Fibroblast of lung (primary cell): Measurements from ENCODE around the gene MARK3. TPM values are rescaled to one million over a fixed set of nuclear protein-coding genes. Genes with fewer than 3 reads are reported as not detected.

Source experiments
- DNase-seq, 2 donors: peaks; one replicate each; pipeline versions ENCODE4 v3.0.0 to v3.0.0-alpha.2; 2010; ENCODE audit warnings: low read depth in 2 of 2
- H2AFZ ChIP-seq: 2 replicates; pipeline ENCODE4 v1.5.1; 2012; ENCODE audit warnings: low read length, control low read depth, inconsistent platforms
- H3K27ac ChIP-seq: 2 replicates; pipeline ENCODE4 v1.5.1; 2011; ENCODE audit warnings: low read length, control low read depth; ENCODE audit not compliant: insufficient read depth
- H3K27me3 ChIP-seq: 2 replicates; pipeline ENCODE4 v1.5.1; 2011; ENCODE audit warnings: mild to moderate bottlenecking, low read length; ENCODE audit not compliant: control insufficient read depth, insufficient read depth
- H3K36me3 ChIP-seq: 2 replicates; pipeline ENCODE4 v1.5.1; 2011; ENCODE audit warnings: low read length; ENCODE audit not compliant: control insufficient read depth, insufficient read depth
- H3K4me1 ChIP-seq: 2 replicates; pipeline ENCODE4 v1.5.1; 2011; ENCODE audit warnings: low read length; ENCODE audit not compliant: control insufficient read depth, insufficient read depth; ENCODE audit errors: extremely low read depth
- H3K4me2 ChIP-seq: 2 replicates; pipeline ENCODE4 v1.5.1; 2011; ENCODE audit warnings: low read length, control low read depth; ENCODE audit not compliant: insufficient read depth; ENCODE audit errors: extremely low read depth
- H3K4me3 ChIP-seq, 4 experiments: fragments of 200-600 bp in 1 of 4; sonication (generic) in 1 of 4; replicated peaks in 1 of 4; 2 replicates each; pipeline ENCODE4 v1.5.1; 2011 to 2016; ENCODE audit warnings: low read length in 4 of 4, low read depth in 3 of 4, mild to moderate bottlenecking in 3 of 4, control low read depth in 2 of 4, inconsistent platforms in 1 of 4, mixed read lengths in 1 of 4; ENCODE audit not compliant: insufficient read depth in 1 of 4; ENCODE audit errors: control extremely low read depth in 1 of 4
- H3K79me2 ChIP-seq: 2 replicates; pipeline ENCODE4 v1.5.1; 2012; ENCODE audit warnings: mild to moderate bottlenecking, low read length, inconsistent platforms; ENCODE audit not compliant: control insufficient read depth, insufficient read depth
- H3K9ac ChIP-seq: 2 replicates; pipeline ENCODE4 v1.5.1; 2011; ENCODE audit warnings: mild to moderate bottlenecking, low read length, control low read depth; ENCODE audit not compliant: insufficient read depth
- H3K9me3 ChIP-seq: 2 replicates; pipeline ENCODE4 v1.5.1; 2012; ENCODE audit warnings: low read depth, low read length; ENCODE audit not compliant: control insufficient read depth, insufficient read depth
- H4K20me1 ChIP-seq: 2 replicates; pipeline ENCODE4 v1.5.1; 2011; ENCODE audit warnings: low read length; ENCODE audit not compliant: control insufficient read depth, insufficient read depth; ENCODE audit errors: extremely low read depth
- EZH2 ChIP-seq: IDR thresholded peaks from 2 replicates; pipeline ENCODE4 v1.5.1; 2012; ENCODE audit warnings: low read length, control low read depth, mild to moderate bottlenecking; ENCODE audit errors: missing control alignments
- polyA plus RNA-seq, 2 donors: library from polyadenylated mRNA; depleted of rRNA in 1 of 2; stranded (reverse) in 1 of 2; unstranded in 1 of 2; fragments of >200 nt; gene quantifications; 2 replicates each; pipeline ENCODE4 v1.2.1, GENCODE V29; 2011 to 2012; ENCODE audit warnings: missing spikeins in 1 of 2
- total RNA-seq: library from RNA; depleted of rRNA; stranded (reverse); fragments of >200 nt; gene quantifications from 2 replicates; pipeline ENCODE4 v1.2.1, GENCODE V29; 2014
- TF ChIP-seq, protein P1 (sequence below), 2 donors: IDR thresholded peaks in 1 of 2; conservative IDR thresholded peaks in 1 of 2; 1 replicate in 1 of 2; 2 replicates in 1 of 2; pipeline ENCODE4 v1.5.1; 2011 to 2012; ENCODE audit warnings: low read length in 2 of 2, control low read depth in 1 of 2, inconsistent platforms in 1 of 2, low read depth in 1 of 2, mild to moderate bottlenecking in 1 of 2

Gene MARK3
- total and polyA plus RNA-seq, 2 donors (not counting 1 experiment from before 2014, with no cell fraction given): 76.0 to 119 TPM

DNA sequence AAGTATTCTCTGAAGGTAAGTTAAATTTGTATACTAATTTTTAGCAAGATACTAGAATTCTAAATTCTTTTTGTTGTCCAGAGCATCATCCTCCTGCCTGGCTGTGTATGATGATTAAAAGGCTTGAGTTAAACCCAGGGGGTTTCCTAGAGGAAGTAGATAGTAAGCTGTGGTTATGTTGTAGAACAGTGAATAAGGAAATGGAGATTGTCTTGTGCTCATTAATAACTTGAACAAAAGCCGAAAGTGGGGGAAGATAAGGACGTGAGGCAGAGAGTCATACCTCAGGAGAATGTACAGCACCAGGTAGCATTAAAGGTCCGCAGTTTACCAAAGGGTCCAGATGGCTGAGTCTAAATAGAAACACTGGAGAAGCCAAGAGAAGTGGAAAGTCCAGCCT lies 95.4 kb downstream of the MARK3 start:
- peaks cover 3% of the 10 kb centered on the region for H3K4me1 ChIP-seq
- H3K27me3 ChIP-seq: no peaks in the 10 kb centered on the region
- H3K27ac ChIP-seq: no peak overlapping the region
- DNase-seq: no peak
- no peak overlapping the region for H3K9ac ChIP-seq
- no peak overlapping the region for H3K4me2 ChIP-seq
- H2AFZ ChIP-seq: no peak overlapping the region
- H3K36me3 ChIP-seq: peaks cover 8% of the 10 kb centered on the region
- no peaks in the 10 kb centered on the region for H3K9me3 ChIP-seq
- no peaks in the 10 kb centered on the region for H4K20me1 ChIP-seq
- no peak for TF ChIP-seq EZH2
- TF ChIP-seq, protein P1, sequence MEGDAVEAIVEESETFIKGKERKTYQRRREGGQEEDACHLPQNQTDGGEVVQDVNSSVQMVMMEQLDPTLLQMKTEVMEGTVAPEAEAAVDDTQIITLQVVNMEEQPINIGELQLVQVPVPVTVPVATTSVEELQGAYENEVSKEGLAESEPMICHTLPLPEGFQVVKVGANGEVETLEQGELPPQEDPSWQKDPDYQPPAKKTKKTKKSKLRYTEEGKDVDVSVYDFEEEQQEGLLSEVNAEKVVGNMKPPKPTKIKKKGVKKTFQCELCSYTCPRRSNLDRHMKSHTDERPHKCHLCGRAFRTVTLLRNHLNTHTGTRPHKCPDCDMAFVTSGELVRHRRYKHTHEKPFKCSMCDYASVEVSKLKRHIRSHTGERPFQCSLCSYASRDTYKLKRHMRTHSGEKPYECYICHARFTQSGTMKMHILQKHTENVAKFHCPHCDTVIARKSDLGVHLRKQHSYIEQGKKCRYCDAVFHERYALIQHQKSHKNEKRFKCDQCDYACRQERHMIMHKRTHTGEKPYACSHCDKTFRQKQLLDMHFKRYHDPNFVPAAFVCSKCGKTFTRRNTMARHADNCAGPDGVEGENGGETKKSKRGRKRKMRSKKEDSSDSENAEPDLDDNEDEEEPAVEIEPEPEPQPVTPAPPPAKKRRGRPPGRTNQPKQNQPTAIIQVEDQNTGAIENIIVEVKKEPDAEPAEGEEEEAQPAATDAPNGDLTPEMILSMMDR (conservative IDR thresholded peaks at IDR 0.05 in 1 of 2, IDR thresholded peaks at IDR 0.05 in 1 of 2; ENCODE audit: low read depth in 1 of 2, low read length in 2 of 2): no peak
- H3K79me2 ChIP-seq: no peaks in the 10 kb centered on the region
- H3K4me3 ChIP-seq: no peak overlapping the region

DNA sequence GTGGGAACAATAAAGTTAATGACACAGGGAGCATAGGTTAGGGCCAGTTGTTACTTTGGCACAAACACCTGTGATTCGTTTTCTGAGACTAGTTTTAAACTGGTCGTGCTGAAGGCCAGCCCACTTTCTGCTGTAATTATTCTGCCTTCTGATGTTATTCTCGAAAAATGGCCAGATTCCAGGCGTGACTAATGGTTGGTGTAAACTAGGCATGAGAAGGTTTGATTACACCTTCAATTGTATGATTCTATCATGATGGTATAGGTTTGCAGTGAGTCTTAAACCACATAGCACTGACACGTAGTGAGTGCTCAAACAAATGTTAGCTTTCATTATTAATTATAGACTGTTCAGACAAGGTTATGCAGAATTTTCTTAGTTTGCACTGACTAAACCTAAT lies 98.4 kb downstream of the MARK3 start:
- peaks cover 7% of the 10 kb centered on the region for H3K36me3 ChIP-seq
- peaks cover 5% of the 10 kb centered on the region for H3K4me1 ChIP-seq
- no peaks in the 10 kb centered on the region for H3K27me3 ChIP-seq
- H2AFZ ChIP-seq: no peak overlapping the region
- peak; percentile 87 to 93 for DNase-seq
- H3K4me3 ChIP-seq: no peak overlapping the region
- H4K20me1 ChIP-seq: no peaks in the 10 kb centered on the region
- H3K27ac ChIP-seq: peak overlapping the region; percentile 31
- H3K9ac ChIP-seq: no peak overlapping the region
- H3K79me2 ChIP-seq: no peaks in the 10 kb centered on the region
- TF ChIP-seq, protein P1 (conservative IDR thresholded peaks at IDR 0.05 in 1 of 2, IDR thresholded peaks at IDR 0.05 in 1 of 2; ENCODE audit: low read depth in 1 of 2, low read length in 2 of 2): no peak
- TF ChIP-seq EZH2: no peak
- no peaks in the 10 kb centered on the region for H3K9me3 ChIP-seq
- peak overlapping the region; percentile 56 for H3K4me2 ChIP-seq

DNA sequence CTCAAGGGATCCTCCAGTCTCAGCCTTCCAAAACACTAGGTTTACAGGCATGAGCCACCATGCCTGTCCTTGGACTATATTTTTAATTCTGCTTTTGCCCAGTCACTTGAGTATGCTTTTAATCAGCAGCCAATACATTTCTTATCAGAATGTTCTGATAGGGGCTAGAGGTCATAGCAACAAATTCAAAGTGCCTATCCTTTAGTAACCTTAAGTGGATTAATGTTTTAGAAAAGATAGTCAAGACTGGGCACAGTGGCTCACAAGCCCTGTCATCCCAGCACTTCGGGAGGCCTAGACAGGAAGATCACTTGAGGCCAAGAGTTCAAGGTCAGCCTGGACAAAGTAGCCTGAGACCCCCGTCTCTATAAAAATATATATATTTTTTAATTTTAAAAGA lies 100.3 kb downstream of the MARK3 start:
- no peak overlapping the region for H2AFZ ChIP-seq
- peaks cover 3% of the 10 kb centered on the region for H3K36me3 ChIP-seq
- H3K4me1 ChIP-seq: peaks cover 13% of the 10 kb centered on the region
- H3K27me3 ChIP-seq: no peaks in the 10 kb centered on the region
- H3K4me2 ChIP-seq: no peak overlapping the region
- H4K20me1 ChIP-seq: no peaks in the 10 kb centered on the region
- DNase-seq: no peak
- no peaks in the 10 kb centered on the region for H3K9me3 ChIP-seq
- no peaks in the 10 kb centered on the region for H3K79me2 ChIP-seq
- no peak overlapping the region for H3K4me3 ChIP-seq
- TF ChIP-seq, protein P1 (conservative IDR thresholded peaks at IDR 0.05 in 1 of 2, IDR thresholded peaks at IDR 0.05 in 1 of 2; ENCODE audit: low read depth in 1 of 2, low read length in 2 of 2): no peak
- no peak for TF ChIP-seq EZH2
- no peak overlapping the region for H3K27ac ChIP-seq
- H3K9ac ChIP-seq: no peak overlapping the region
